Stimulated activated CD4-positive, alpha-beta T cell treated with anti-CD3 and anti-CD28 coated beads, Interleukin-12 subunit alpha, Interleukin-12 subunit beta, amount 100 ng/mL, for 24 hours (primary cell): ENCODE data around the gene KIF2A.

Source experiments
- DNase-seq, 2 experiments: peaks; one replicate each; pipeline ENCODE4 v3.0.0-alpha.2; 2020; ENCODE audit warnings: low read depth in 2 of 2

Gene KIF2A

GRCh38 chr5:62385131-62385530 lies 79.1 kb downstream of the KIF2A start:
- no peak for DNase-seq

- no peak for DNase-seq
These were observed 79.9 kb downstream of the KIF2A start for GRCh38 chr5:62385816-62386400.

GRCh38 chr5:62386824-62387223 lies 80.8 kb downstream of the KIF2A start:
- DNase-seq = no peak

- DNase-seq = no peak
These were observed 89.4 kb downstream of the KIF2A start for GRCh38 chr5:62395210-62395950.

DNA sequence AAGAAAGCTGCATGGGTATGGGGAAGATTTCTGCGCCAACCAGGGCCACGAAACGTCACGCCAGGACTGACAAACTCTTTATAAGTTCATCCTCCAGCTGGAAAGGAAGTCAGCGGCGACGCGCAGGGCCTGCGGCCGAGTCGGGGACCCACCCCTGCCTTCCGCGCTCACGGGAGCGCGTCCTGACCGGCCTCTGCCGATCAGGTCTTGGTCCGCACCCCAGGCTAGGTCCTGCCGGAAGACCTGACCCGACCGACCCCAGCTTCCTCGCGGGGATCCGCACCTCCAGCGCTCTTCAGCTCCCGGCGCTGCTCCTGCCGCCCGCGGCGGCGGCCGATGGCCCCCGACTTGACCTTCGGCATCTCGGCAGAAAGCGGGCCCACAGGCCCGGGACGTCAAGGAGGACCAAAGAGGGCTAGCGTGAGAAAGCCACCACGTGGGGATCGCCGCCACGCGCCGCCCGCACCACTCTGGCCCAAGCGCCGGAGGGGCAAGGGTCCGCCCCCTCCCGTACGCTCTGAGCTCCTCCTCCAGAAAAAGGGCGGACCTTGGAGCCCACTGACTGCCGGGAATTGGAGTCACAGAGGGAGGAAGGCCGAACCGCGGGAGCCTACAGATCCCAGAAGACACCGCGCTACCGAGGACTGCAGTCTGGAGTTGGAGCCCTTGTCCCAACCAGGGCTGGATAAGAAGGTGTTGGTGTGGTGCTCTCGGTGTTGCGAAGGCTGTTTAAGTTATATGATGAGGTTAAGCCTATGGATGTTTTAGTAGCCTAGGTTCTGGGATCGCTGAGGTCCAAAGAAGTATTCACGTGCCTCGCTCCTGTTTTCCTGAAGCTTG lies 97.6 kb downstream of the KIF2A start, which contains the start of gene DIMT1:
Gene DIMT1, minus strand, starts transcription at position 495 of the 840 bp plus-strand sequence. Its CDS starts 133 bp downstream, at position 362.
- DNase-seq = peak; percentile 89 to 93

DNA sequence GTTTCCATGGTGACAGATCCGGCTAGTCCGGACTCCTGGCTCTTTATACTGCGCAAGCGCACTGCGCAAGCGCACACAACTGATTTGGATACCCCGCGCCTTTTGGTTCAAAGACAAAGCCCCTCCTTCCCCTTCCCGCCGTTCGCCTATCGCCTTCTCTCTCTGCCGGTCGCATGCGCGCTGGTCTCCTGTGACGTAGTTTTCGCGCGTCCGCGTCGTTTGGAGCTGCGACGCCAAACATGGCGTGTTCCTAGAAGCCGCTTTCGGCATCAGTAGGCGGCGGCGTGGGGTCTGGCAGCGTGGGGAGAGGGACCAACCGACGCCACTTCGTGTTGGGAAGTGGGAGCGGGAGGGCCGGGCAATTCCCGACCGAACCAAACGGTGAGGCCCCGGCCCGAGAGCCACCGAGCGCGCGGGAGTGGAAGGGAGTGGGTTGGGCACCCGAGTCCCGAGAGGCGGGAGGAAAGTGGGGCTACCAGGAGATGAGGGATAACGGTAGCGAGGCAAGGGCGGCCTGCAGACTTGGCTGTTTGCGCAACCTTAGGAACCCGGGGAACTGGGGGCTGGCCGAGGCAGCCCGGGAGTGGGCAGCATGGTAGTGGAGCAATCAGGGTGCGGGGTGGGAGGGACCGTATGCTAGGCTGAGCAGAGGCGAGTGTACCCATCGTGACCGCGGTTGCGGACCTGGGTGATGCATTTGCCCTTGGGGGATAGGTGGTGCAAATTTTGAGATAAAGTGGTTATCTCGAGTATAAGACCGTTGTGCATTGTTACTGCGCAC lies 106.7 kb downstream of the KIF2A start, which contains the start of gene IPO11:
Gene IPO11, plus strand, starts transcription at position 215 of the 781 bp plus-strand sequence. CDS start 24,517 bp downstream, outside the sequence.
- peak; percentile 98 to 99 for DNase-seq

DNA sequence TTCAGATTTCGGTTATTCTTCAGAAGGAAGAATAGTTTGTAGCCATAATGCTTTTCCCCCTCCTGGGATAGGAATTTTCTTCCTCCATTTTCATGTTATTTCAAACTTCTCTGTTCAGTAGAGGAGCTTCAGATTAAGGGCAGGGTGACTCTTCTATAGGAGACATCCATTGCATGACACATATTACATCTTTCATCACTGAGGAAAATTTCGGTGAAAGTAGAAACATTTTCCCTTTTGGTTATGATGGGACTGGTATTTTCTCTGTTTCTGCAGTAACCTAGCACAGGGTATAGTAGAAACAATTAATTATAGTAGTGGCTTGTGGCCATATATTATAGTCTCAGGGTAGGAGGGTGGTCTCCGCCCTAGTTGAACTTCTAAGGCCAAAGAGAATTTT lies 107.7 kb downstream of the KIF2A start:
- no peak for DNase-seq

DNA sequence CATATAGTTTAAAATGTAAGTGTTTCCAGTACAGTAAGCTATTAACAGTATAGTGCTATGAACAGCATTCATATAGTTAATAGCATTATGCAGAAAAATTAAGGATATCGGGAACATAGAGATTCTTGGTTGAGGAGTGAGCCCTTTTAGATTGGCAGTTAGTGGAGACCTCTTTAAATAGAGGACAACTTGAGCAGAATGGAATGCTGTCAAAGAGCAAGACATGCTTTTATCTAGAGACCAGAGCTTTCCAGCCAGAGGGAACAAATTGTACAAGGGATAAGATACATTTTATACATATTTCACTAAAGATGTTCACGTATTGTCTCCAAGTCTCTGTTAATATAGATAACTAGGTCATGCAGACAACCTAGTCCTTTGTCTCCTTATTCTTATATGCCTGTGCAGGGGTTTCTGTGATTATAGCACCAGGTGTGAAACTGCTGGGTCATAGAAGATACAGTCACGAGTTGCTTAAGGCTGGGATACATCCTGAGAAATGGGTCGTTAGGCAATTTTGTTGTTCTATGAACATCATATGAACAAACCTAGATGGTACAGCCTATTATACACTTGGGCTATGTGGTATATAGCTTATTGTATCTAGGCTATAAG lies 112.6 kb downstream of the KIF2A start:
- DNase-seq = no peak

DNA sequence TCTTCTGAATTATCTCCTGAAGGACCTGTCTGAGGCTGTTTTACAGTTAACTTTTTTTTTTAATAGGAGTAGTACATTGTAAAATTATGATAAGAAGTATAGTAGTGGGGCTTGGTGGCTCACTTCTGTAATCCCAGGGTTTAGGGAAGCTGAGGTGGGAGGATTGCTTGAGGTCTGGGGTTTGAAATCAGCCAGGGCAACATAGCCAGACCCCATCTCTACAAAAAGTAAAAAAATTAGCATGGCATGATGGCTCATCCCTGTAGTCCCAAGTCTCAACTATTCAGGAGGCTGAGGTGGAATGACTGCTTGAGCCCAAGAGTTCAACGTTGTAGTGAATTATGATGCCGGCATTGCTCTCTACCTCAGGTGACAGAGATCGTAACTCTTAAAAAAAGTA lies 113.6 kb downstream of the KIF2A start:
- no peak for DNase-seq

DNA sequence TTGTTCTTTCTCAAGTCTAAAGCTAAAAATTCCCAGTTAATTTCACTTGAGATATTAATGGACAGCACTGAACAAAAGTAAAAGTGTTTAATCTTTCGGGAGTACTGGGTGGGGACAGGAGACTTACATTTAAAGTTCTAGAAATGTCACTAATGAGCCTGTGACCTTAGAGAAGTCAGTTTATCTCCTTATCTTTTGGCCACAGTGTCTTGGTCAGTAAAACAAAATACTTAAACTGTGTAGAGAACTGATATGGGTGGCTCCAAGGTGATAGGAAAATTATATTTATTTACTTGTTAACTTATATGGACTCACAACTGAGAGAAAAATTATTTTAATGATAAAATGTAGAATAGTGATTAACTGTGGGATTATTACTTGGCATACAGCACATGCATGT lies 115.4 kb downstream of the KIF2A start:
- DNase-seq = no peak

DNA sequence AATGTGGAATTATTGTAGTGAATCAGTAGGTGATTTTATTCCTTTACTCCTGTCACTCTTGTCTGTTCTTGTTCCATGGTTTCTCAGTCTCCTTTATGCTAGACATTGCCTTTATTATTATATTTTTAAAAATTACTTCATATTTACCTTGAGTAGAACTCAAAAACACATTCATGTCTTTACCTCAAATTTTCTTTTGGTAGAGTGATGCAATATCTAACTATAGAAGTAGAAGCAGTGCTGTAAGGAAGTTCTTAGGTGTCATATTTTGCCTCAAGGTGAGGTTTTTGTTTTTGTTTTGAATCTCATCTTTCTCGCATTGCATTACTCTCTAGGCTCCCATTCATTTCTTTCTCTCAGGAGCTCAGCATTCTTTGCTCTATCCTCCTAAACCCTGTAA lies 118.8 kb downstream of the KIF2A start:
- DNase-seq = no peak

GRCh38 chr5:62431735-62432620 lies 126.0 kb downstream of the KIF2A start:
- no peak for DNase-seq

- DNase-seq = no peak
These were observed 126.6 kb downstream of the KIF2A start for GRCh38 chr5:62432621-62433064.
